ENCODE measurements around the gene EMP1. TPM values are rescaled to one million over a fixed set of nuclear protein-coding genes. Genes with fewer than 3 reads are reported as not detected.

Gene EMP1, protein sequence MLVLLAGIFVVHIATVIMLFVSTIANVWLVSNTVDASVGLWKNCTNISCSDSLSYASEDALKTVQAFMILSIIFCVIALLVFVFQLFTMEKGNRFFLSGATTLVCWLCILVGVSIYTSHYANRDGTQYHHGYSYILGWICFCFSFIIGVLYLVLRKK
- total RNA-seq (1 to 10 TPM; 2.2 to 2.9 TPM), polyA plus RNA-seq (under 1 TPM in 2 of 3 donors, not detected in 1; 0.14 to 0.23 TPM), total RNA-seq (7.6 to 15.5 (median 8.9) reads per million in 6 experiments)

DNA sequence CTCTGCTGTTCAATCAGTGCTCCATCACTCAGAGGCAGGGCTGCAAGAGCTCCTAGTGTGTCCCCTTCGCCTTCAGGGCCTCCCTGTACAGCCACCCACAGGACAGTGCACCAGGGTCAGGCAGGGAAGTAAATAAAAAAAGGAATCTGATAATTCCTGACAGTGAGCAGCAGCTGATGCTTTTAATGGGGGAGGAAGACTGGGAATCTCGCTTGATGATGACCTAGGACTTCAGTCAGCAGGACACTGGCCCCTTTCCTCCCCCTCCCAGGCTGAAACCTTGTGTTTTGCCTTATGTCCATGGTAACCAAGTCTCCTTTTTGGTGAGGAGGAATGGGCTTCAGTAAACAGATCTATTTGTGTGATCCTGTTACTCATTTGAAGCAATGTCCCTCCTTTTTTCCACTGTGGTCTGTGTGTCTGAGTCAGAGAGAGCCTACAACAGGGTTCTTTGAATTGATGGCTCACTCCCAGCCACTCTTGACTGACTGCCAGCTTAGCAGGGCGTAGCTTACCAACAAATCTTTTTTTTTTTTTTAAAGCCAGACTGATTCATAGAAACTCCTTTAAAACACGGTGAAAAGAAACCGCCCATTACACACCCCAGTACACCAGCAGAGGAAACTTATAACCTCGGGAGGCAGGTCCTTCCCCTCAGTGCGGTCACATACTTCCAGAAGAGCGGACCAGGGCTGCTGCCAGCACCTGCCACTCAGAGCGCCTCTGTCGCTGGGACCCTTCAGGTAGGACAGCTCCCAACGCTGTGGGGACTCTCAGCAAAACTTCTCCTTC lies at the start of gene EMP1:
EMP1 (plus strand) TSS at position 597 of the 792 bp plus-strand sequence. CDS start 14,785 bp downstream, outside the sequence.
- Mint-ChIP-seq H3K27me3 (peaks cover 0 to 9% (median 0%) of the 10 kb centered on the region in 5 donors), H3K4me1 (peaks cover 16 to 40% (median 24%) of the 10 kb centered on the region in 4 donors), H3K4me3 (peak within 1 kb of the TSS; percentile 69 to 91 (median 83)), H3K9me3 (no peaks in the 10 kb centered on the region), H3K27ac (peak within 1 kb of the TSS; percentile 15 to 92 (median 78)), H3K36me3 (no peaks in the 10 kb centered on the region)
- POLR2A ChIA-PET = interaction anchor here (1.2 kb wide), 1 partner anchor 95 kb away, joined by 4 read pairs; no protein-coding TSS in a partner anchor
- peak; percentile 88 to 91 for ATAC-seq
- DNase-seq = peak; percentile 11 to 89 (median 55)

DNA sequence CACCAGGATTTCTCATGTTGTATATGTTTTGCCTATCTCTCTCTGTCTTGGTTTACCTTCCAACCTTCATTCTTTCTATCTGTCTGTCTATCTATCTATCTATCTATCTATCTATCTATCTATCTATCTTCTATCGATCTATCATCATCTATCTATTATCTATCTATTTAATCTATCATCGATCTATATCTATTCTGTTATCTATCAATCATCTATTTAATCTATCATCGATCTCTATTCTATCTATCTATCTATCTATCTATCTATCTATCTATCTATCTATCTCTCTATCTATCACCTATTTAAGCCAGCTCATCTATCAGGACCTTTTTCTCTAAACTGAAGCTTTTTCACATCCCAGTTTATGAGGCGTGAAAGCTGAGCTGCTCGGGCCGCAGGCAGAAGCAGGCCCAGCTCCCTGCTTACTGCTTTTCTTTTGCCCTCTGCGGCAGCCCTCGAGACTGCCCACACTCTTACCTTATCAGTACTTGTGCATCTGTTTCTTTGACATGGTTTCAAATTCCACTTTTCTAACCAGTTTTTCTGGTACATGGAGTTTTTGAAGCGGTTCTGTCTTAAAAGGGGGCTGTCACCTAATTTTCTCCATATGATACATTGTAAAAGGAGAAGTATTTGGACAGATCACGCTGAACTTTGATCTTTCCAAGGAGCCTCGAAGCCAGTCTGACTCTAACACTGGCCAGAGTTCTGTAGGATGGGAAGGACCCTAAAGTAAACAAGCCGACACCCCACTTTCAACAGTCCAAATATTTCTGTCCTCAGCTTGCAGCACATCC lies 48.6 kb upstream of the EMP1 start:
- DNase-seq (no peak), ATAC-seq (no peak)
- no peaks in the 10 kb centered on the region for H3K36me3 Mint-ChIP-seq
- POLR2A ChIA-PET = no interaction called here
- no peaks in the 10 kb centered on the region for H3K9me3 Mint-ChIP-seq
- H3K4me3 Mint-ChIP-seq = no peak overlapping the region
- H3K4me1 Mint-ChIP-seq = peaks cover 13 to 21% (median 19%) of the 10 kb centered on the region in 4 donors
- no peak overlapping the region for H3K27ac Mint-ChIP-seq
- H3K27me3 Mint-ChIP-seq = no peaks in the 10 kb centered on the region

DNA sequence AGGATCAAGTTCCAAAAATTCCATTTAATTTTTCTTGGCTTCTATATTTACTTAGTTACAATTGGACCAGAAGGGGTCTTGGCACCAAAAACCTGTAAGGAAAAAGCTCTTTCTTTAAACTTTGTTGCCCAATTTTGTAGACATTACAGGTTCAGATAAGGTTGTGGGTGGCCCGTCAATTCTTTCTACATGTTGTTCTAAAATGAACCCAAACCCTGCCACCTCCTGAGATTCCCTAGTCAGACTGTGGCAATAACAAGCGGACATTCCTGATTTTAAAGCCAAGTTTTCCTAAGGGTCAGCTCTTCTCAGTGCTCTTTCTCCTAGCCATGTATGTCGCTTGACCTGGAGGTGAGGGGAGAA lies 48.1 kb upstream of the EMP1 start:
- Mint-ChIP-seq H3K27ac (no peak overlapping the region), H3K36me3 (no peaks in the 10 kb centered on the region), H3K27me3 (no peaks in the 10 kb centered on the region), H3K4me3 (no peak overlapping the region), H3K9me3 (no peaks in the 10 kb centered on the region), H3K4me1 (peaks cover 13 to 21% (median 19%) of the 10 kb centered on the region in 4 donors)
- POLR2A ChIA-PET = no interaction called here
- DNase-seq = no peak
- no peak for ATAC-seq

DNA sequence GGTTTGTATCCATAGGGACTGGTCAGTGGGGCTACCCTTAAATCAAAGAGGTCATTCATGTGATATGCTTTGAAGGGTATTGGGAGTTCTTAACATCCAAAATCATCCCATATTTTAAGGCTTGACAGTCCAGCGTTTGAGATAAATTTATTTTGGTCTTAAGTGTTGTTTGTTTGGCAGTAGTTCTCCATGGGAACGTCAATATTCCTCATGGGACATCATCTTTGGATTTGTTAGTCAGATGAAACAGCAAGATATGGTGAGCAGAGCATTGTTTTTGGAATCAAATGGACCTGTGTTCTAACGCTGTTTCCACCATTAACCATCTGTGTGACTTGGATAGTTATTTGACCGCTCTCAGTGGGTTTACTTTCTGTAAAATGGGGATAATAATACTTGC lies 47.1 kb upstream of the EMP1 start:
- ATAC-seq = no peak
- no peak overlapping the region for H3K4me3 Mint-ChIP-seq
- DNase-seq = no peak
- no peaks in the 10 kb centered on the region for H3K27me3 Mint-ChIP-seq
- H3K36me3 Mint-ChIP-seq = no peaks in the 10 kb centered on the region
- POLR2A ChIA-PET = no interaction called here
- H3K27ac Mint-ChIP-seq = no peak overlapping the region
- peaks cover 7 to 18% (median 11%) of the 10 kb centered on the region in 4 donors for H3K4me1 Mint-ChIP-seq
- H3K9me3 Mint-ChIP-seq = no peaks in the 10 kb centered on the region

DNA sequence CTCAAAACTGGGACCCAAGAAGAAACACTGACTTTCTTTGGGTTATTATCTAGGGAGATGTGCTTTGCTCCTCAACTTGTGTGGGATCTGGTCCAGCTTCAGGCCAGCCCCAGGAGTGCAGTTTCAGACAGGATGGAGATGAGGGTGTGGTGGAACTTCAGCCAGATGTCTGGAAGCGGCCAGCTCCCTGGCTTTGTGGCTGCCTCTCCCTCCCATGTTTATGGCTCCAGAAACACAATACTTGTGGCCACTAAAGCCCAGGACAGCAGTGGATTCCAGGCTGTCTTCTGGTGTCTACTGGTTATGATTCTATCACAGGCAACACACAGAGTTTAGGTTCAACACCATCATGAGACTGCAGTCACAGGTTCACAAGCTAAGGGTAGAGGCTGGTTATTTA lies 44.2 kb upstream of the EMP1 start:
- DNase-seq = no peak
- no peaks in the 10 kb centered on the region for H3K36me3 Mint-ChIP-seq
- no peaks in the 10 kb centered on the region for H3K9me3 Mint-ChIP-seq
- no peak for ATAC-seq
- POLR2A ChIA-PET = no interaction called here
- no peak overlapping the region for H3K4me3 Mint-ChIP-seq
- no peak overlapping the region for H3K27ac Mint-ChIP-seq
- peaks cover 0 to 11% (median 0%) of the 10 kb centered on the region in 4 donors for H3K4me1 Mint-ChIP-seq
- H3K27me3 Mint-ChIP-seq = no peaks in the 10 kb centered on the region

DNA sequence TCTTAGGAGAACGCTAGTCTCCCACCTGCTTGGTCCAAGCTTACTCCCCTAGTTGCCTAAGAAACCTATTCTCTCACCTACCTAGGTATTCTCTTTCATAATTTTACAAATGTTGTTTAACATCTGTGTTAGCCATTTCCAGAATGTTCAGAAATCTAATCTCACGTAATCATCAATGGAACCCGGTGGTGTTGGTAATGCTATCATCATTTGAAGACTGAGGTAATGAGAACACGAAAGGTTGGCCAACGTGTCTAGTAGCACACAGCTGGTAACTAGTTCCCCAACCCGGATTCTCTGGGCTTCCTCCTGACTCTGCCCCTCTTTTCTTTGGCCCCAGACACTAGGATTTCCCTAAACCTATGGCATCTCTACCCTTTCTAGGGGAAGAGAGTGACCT lies 43.8 kb upstream of the EMP1 start:
- ATAC-seq = no peak
- POLR2A ChIA-PET = no interaction called here
- H3K4me1 Mint-ChIP-seq = peaks cover 0 to 11% (median 0%) of the 10 kb centered on the region in 4 donors
- H3K36me3 Mint-ChIP-seq = no peaks in the 10 kb centered on the region
- H3K27ac Mint-ChIP-seq = no peak overlapping the region
- no peak for DNase-seq
- H3K9me3 Mint-ChIP-seq = no peaks in the 10 kb centered on the region
- peaks cover 0 to 3% (median 0%) of the 10 kb centered on the region in 5 donors for H3K27me3 Mint-ChIP-seq
- H3K4me3 Mint-ChIP-seq = no peak overlapping the region

DNA sequence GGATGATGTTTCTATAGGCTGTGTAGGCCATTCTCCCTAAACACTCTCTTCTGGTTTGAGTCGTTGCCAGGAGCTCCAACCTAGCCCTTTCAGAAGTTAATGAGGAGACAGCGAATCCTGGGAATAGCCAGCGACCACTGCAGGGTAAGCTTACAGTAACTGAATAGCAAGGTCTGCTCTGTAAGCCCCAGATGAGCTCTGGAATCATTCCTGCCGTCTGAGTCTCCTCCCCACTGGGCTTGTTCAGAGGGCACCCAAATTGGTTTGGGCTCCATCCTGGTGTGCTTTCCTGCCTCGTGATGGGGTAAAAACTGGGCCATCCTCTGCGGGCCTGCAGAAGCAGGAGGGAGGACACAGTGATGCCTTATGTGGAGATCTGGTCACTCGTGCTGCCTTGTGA lies 43.3 kb upstream of the EMP1 start:
- no peaks in the 10 kb centered on the region for H3K9me3 Mint-ChIP-seq
- POLR2A ChIA-PET = no interaction called here
- ATAC-seq (no peak), DNase-seq (no peak)
- H3K4me1 Mint-ChIP-seq = peaks cover 0 to 11% (median 0%) of the 10 kb centered on the region in 4 donors
- H3K4me3 Mint-ChIP-seq = no peak overlapping the region
- no peaks in the 10 kb centered on the region for H3K36me3 Mint-ChIP-seq
- H3K27me3 Mint-ChIP-seq = peaks cover 0 to 3% (median 0%) of the 10 kb centered on the region in 5 donors
- H3K27ac Mint-ChIP-seq = no peak overlapping the region

DNA sequence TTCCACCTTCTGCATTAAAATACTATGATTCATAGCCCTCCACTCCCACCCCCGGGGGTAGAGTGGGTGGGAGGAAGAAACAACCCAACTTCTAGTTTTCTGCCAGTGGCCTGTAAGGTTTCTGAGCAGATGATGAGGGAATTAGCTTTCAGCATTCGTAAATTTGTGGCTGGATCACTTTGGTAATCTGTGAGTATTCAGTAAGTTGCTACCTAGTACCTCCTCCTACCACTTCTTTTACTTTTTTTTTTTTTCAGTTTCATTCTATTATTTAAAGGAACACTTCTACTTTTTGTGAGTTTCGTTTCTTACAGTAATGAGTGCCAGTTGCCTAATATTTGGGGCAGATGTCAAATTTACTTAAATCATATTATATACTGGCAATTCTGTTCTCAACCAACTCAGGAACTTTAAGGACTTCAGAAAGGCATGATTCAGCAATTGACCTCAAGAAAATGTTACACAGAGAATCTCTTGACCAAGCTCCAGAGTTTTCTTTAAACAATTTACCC lies 42.4 kb upstream of the EMP1 start:
- ATAC-seq (no peak), DNase-seq (no peak)
- POLR2A ChIA-PET = no interaction called here
- Mint-ChIP-seq H3K4me1 (peaks cover 0 to 11% (median 0%) of the 10 kb centered on the region in 4 donors), H3K27me3 (peaks cover 0 to 3% (median 0%) of the 10 kb centered on the region in 5 donors), H3K4me3 (no peak overlapping the region), H3K9me3 (no peaks in the 10 kb centered on the region), H3K27ac (peak overlapping the region in 1 of 10 donors; percentile 56), H3K36me3 (no peaks in the 10 kb centered on the region)

DNA sequence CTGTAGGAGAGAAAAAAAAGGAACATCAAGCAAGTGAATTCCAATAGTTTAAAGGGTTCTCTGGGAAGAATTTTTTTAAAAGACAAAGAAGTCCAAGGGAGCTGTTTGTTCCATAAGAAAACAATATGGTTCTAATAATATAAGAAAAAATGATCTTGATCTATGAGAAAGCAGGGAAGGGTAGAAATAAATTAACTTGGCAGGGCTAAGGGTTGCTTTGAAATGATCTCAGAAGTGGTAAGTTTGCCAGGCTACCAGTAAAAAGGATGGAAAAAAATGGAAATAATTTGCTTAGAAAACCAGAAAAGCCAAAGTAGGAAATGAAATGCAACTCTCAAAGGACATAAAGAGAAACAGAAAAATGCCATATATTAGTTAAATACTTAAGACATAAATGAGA lies 41.7 kb upstream of the EMP1 start:
- POLR2A ChIA-PET = no interaction called here
- DNase-seq = no peak
- Mint-ChIP-seq H3K9me3 (no peaks in the 10 kb centered on the region), H3K4me3 (no peak overlapping the region), H3K27me3 (peaks cover 0 to 3% (median 0%) of the 10 kb centered on the region in 5 donors), H3K36me3 (no peaks in the 10 kb centered on the region), H3K4me1 (peaks cover 0 to 11% (median 0%) of the 10 kb centered on the region in 4 donors), H3K27ac (no peak overlapping the region)
- ATAC-seq = no peak

DNA sequence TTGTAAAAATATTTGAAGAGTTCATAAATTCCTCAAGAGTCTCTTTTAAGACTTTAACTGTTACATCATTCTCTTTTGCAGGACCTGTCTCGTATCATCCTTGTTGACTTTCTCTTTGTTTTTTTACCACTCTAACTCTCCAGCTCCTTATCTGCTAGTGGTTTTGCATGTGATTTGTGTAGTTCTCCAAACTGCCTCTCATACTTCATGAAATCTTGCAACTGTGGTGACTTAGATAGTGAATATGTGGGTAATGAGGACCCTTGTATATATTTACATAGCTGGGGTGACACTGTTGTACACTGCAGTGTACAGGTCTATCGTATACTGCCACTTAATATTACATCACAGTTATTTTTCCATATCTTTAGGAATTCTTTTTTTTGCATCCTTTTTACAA lies 40.2 kb upstream of the EMP1 start:
- no peak for DNase-seq
- no peak for ATAC-seq
- H3K36me3 Mint-ChIP-seq = no peaks in the 10 kb centered on the region
- H3K9me3 Mint-ChIP-seq = no peaks in the 10 kb centered on the region
- H3K27ac Mint-ChIP-seq = no peak overlapping the region
- peaks cover 0 to 11% (median 0%) of the 10 kb centered on the region in 4 donors for H3K4me1 Mint-ChIP-seq
- peaks cover 0 to 3% (median 0%) of the 10 kb centered on the region in 5 donors for H3K27me3 Mint-ChIP-seq
- POLR2A ChIA-PET = no interaction called here
- H3K4me3 Mint-ChIP-seq = no peak overlapping the region

DNA sequence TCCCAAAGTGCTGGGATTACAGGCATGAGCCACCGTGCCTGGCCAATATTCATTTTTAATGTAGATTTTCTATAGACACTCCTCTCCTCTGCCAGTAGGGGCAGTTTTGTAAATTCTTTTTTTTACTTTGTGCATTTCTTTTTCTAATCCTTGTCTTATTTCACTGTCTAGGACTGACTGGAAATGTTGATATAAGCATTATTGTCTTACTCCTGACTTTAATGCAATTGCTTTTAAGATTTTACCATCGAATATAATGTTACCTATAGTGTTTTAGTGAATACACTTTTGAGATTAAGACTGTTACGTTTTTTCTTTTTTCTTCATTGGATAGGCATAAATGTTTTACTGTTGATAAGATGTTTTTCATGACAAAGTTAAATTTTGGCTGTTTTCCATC lies 35.4 kb upstream of the EMP1 start:
- no peaks in the 10 kb centered on the region for H3K9me3 Mint-ChIP-seq
- H3K4me1 Mint-ChIP-seq = peaks cover 6 to 20% (median 19%) of the 10 kb centered on the region in 4 donors
- POLR2A ChIA-PET = no interaction called here

DNA sequence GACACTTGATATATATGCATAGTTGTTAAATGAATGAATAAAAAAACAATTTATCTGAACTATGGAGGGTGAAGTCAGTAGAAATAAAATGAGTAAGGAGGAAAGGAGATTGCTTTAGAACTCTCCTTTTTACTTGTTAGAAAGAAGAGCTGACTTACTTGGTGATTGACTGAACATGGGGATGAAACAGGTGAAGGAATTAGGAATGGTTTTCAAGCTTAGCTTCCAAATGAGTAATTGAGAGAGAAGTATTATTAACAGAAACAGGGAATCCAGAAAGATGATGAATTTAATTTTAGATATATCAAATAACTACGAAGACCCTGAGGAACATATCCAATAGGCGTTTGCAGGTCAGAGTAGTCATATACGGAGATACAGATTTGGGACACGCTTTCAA lies 33.6 kb upstream of the EMP1 start:
- no peaks in the 10 kb centered on the region for H3K9me3 Mint-ChIP-seq
- ATAC-seq = no peak
- no peaks in the 10 kb centered on the region for H3K27me3 Mint-ChIP-seq
- peaks cover 6 to 28% (median 26%) of the 10 kb centered on the region in 4 donors for H3K4me1 Mint-ChIP-seq
- POLR2A ChIA-PET = no interaction called here
- H3K36me3 Mint-ChIP-seq = no peaks in the 10 kb centered on the region
- no peak for DNase-seq
- no peak overlapping the region for H3K4me3 Mint-ChIP-seq
- H3K27ac Mint-ChIP-seq = no peak overlapping the region

More for the DNA sequence above, 35.4 kb upstream of the EMP1 start:
- Mint-ChIP-seq H3K27ac (no peak overlapping the region), H3K27me3 (peaks cover 0 to 3% (median 0%) of the 10 kb centered on the region in 5 donors), H3K4me3 (no peak overlapping the region), H3K36me3 (no peaks in the 10 kb centered on the region)
- no peak for ATAC-seq
- no peak for DNase-seq
